ENCODE results near the gene GOLPH3L.
"Not testable (repeated sequence)": the region's sequence is repeated elsewhere in the genome, so short reads cannot be mapped to it uniquely, and the experiment has no call there.

GOLPH3L gene

GRCh38 chr1:150657064-150657463, 39.9 kb downstream of the GOLPH3L start:
- not testable (repeated sequence) for DNase-seq (ENCODE audit: low read depth)

GRCh38 chr1:150654635-150655034, 42.3 kb downstream of the GOLPH3L start:
- not testable (repeated sequence) for DNase-seq (ENCODE audit: low read depth)

- DNase-seq (ENCODE audit: low read depth), result no peak
Observed at GRCh38 chr1:150650193-150650592, 46.8 kb downstream of the GOLPH3L start.

GRCh38 chr1:150649441-150650075, 47.4 kb downstream of the GOLPH3L start:
- DNase-seq (ENCODE audit: low read depth), result no peak

- no peak for DNase-seq (ENCODE audit: low read depth)
Observed at GRCh38 chr1:150642296-150642695, 54.7 kb downstream of the GOLPH3L start.

- DNase-seq (ENCODE audit: low read depth), result not testable (repeated sequence)
Observed at GRCh38 chr1:150641126-150641815, 55.7 kb downstream of the GOLPH3L start.

- not testable (repeated sequence) for DNase-seq (ENCODE audit: low read depth)
Observed at GRCh38 chr1:150638430-150638829, 58.5 kb downstream of the GOLPH3L start.

- DNase-seq (ENCODE audit: low read depth), result not testable (repeated sequence)
Observed at GRCh38 chr1:150634839-150635622, 61.9 kb downstream of the GOLPH3L start.

GRCh38 chr1:150629115-150629928, 67.6 kb downstream of the GOLPH3L start, which contains the start of gene ENSA:
Gene ENSA (minus strand): TSS chr1:150629612. CDS start chr1:150629470, 142 bp downstream.
- peak; percentile 100 for DNase-seq (ENCODE audit: low read depth)

GRCh38 chr1:150628766-150629114, 68.2 kb downstream of the GOLPH3L start:
- DNase-seq (ENCODE audit: low read depth), result no peak

- DNase-seq (ENCODE audit: low read depth), result no peak
Observed at GRCh38 chr1:150627826-150628410, 69.0 kb downstream of the GOLPH3L start.

GRCh38 chr1:150626150-150626549, 70.8 kb downstream of the GOLPH3L start:
- no peak for DNase-seq (ENCODE audit: low read depth)

GRCh38 chr1:150624546-150624945, 72.4 kb downstream of the GOLPH3L start:
- DNase-seq (ENCODE audit: low read depth), result not testable (repeated sequence)

- not testable (repeated sequence) for DNase-seq (ENCODE audit: low read depth)
Observed at GRCh38 chr1:150624134-150624533, 72.8 kb downstream of the GOLPH3L start.

GRCh38 chr1:150622303-150622975, 74.5 kb downstream of the GOLPH3L start:
- DNase-seq (ENCODE audit: low read depth), result peak; percentile 20

GRCh38 chr1:150621497-150622302, 75.3 kb downstream of the GOLPH3L start:
- peak; percentile 73 for DNase-seq (ENCODE audit: low read depth)

- no peak for DNase-seq (ENCODE audit: low read depth)
Observed at GRCh38 chr1:150620919-150621318, 76.0 kb downstream of the GOLPH3L start.

- peak; percentile 65 for DNase-seq (ENCODE audit: low read depth)
Observed at GRCh38 chr1:150619576-150620509, 77.1 kb downstream of the GOLPH3L start.

Data from fibroblast of the conjunctiva (primary cell).